GM19395 (cell line): Measurements from ENCODE around the gene SNX9.
"Not testable (repeated sequence)": the region's sequence is repeated elsewhere in the genome, so short reads cannot be mapped to it uniquely, and the experiment has no call there.

Experiments used
- ATAC-seq: cut with Tn5 transposase; IDR thresholded peaks from one replicate; pipeline ENCODE4 v1.9.1; 2021; ENCODE audit warnings: mild to moderate bottlenecking, moderate library complexity; ENCODE audit not compliant: unreplicated experiment

The SNX9 gene

GRCh38 chr6:157946865-157947532 lies 124.0 kb downstream of the SNX9 start:
- ATAC-seq, result peak; percentile 76

- not testable (repeated sequence) for ATAC-seq
Measured at GRCh38 chr6:157950899-157951298, 127.9 kb downstream of the SNX9 start.

- no peak for ATAC-seq
Measured at GRCh38 chr6:157951828-157952227, 128.8 kb downstream of the SNX9 start.

- ATAC-seq, result no peak
Measured at GRCh38 chr6:157952861-157953351, 129.9 kb downstream of the SNX9 start.

- ATAC-seq, result no peak
Measured at GRCh38 chr6:157953580-157954091, 130.6 kb downstream of the SNX9 start.

GRCh38 chr6:157954150-157955117 lies 131.4 kb downstream of the SNX9 start:
- no peak for ATAC-seq

- ATAC-seq, result no peak
Measured at GRCh38 chr6:157955675-157956074, 132.6 kb downstream of the SNX9 start.

- no peak for ATAC-seq
Measured at GRCh38 chr6:157956171-157956730, 133.2 kb downstream of the SNX9 start.

GRCh38 chr6:157959451-157960227 lies 136.6 kb downstream of the SNX9 start:
- no peak for ATAC-seq

- no peak for ATAC-seq
Measured at GRCh38 chr6:157961153-157961831, 138.2 kb downstream of the SNX9 start.

- ATAC-seq, result no peak
Measured at GRCh38 chr6:157961832-157962575, 139.0 kb downstream of the SNX9 start.

- no peak for ATAC-seq
Measured at GRCh38 chr6:157962601-157963302, 139.7 kb downstream of the SNX9 start.

- no peak for ATAC-seq
Measured at GRCh38 chr6:157964100-157964499, 141.1 kb downstream of the SNX9 start.

- no peak for ATAC-seq
Measured at GRCh38 chr6:157965387-157965786, 142.3 kb downstream of the SNX9 start.

GRCh38 chr6:157966589-157966977 lies 143.5 kb downstream of the SNX9 start:
- no peak for ATAC-seq

- ATAC-seq, result no peak
Measured at GRCh38 chr6:157967020-157967419, 144.0 kb downstream of the SNX9 start.

- ATAC-seq, result no peak
Measured at GRCh38 chr6:157967486-157967885, 144.4 kb downstream of the SNX9 start.

- not testable (repeated sequence) for ATAC-seq
Measured at GRCh38 chr6:157972177-157972576, 149.1 kb downstream of the SNX9 start.
